ENCODE measurements around the gene OR10AD1. TPM values are rescaled to one million over a fixed set of nuclear protein-coding genes. Genes with fewer than 3 reads are reported as not detected.

The OR10AD1 gene
- total and polyA plus RNA-seq, 9 donors: not detected

GRCh38 chr12:48165089-48165981 lies 37.8 kb downstream of the OR10AD1 start:
- 11 to 13% (median 13%) methylated on average over 2 of the region's 2 CpGs for WGBS, 3 donors
- Histone ChIP-seq H3K4me1 (ENCODE audit: insufficient read depth) (no peaks in the 10 kb centered on the region), H3K36me3 (no peaks in the 10 kb centered on the region), H3K27me3 (no peaks in the 10 kb centered on the region), H3K27ac (no peak overlapping the region), H3K9me3 (no peaks in the 10 kb centered on the region), H3K4me3 (no peak overlapping the region)
- peak; percentile 64 to 84 (median 74) for TF ChIP-seq CTCF (IDR thresholded peaks at IDR 0.05)
- no peak for TF ChIP-seq POLR2A (IDR thresholded peaks at IDR 0.05)
- intact Hi-C loops (cut with DNase I): loop anchor here in 3 of 4 donors (10.0 kb wide), 1 partner anchor 81 kb away; no protein-coding TSS in a partner anchor
- no peak for DNase-seq

GRCh38 chr12:48164451-48164850 lies 38.6 kb downstream of the OR10AD1 start:
- H3K27ac ChIP-seq: no peak overlapping the region
- intact Hi-C loops (cut with DNase I): loop anchor here in 3 of 4 donors (10.0 kb wide), 1 partner anchor 80 kb away; no protein-coding TSS in a partner anchor
- no peaks in the 10 kb centered on the region for H3K27me3 ChIP-seq
- TF ChIP-seq EP300 (IDR thresholded peaks at IDR 0.05): no peak
- no peak for TF ChIP-seq CTCF (IDR thresholded peaks at IDR 0.05)
- no peak for TF ChIP-seq POLR2A (IDR thresholded peaks at IDR 0.05)
- no peaks in the 10 kb centered on the region for H3K4me1 ChIP-seq (ENCODE audit: insufficient read depth)
- no peaks in the 10 kb centered on the region for H3K9me3 ChIP-seq
- DNase-seq: no peak
- 71 to 77% (median 75%) methylated on average over 2 of the region's 2 CpGs for WGBS, 3 donors
- no peaks in the 10 kb centered on the region for H3K36me3 ChIP-seq
- no peak overlapping the region for H3K4me3 ChIP-seq

- no peak for DNase-seq
- WGBS, 3 donors: 63 to 69% (median 63%) methylated on average over 5 of the region's 5 CpGs
- H3K27ac ChIP-seq: no peak overlapping the region
- no peak overlapping the region for H3K4me3 ChIP-seq
- intact Hi-C loops (cut with DNase I): loop anchor here in 3 of 4 donors (10.0 kb wide), 1 partner anchor 78 kb away; no protein-coding TSS in a partner anchor
- no peaks in the 10 kb centered on the region for H3K36me3 ChIP-seq
- H3K4me1 ChIP-seq (ENCODE audit: insufficient read depth): no peaks in the 10 kb centered on the region
- H3K27me3 ChIP-seq: no peaks in the 10 kb centered on the region
- no peak for TF ChIP-seq CTCF (IDR thresholded peaks at IDR 0.05)
- TF ChIP-seq POLR2A (IDR thresholded peaks at IDR 0.05): no peak
- TF ChIP-seq EP300 (IDR thresholded peaks at IDR 0.05): no peak
- no peaks in the 10 kb centered on the region for H3K9me3 ChIP-seq
These were observed 39.8 kb downstream of the OR10AD1 start for GRCh38 chr12:48163150-48163747.

- H3K9me3 ChIP-seq: no peaks in the 10 kb centered on the region
- DNase-seq: no peak
- no peak overlapping the region for H3K27ac ChIP-seq
- H3K4me1 ChIP-seq (ENCODE audit: insufficient read depth): peaks cover 3% of the 10 kb centered on the region
- intact Hi-C loops (cut with DNase I): loop anchor here in 3 of 4 donors (10.0 kb wide), 1 partner anchor 76 kb away; no protein-coding TSS in a partner anchor
- no peaks in the 10 kb centered on the region for H3K36me3 ChIP-seq
- no peak overlapping the region for H3K4me3 ChIP-seq
- TF ChIP-seq CTCF (IDR thresholded peaks at IDR 0.05) (no peak), POLR2A (IDR thresholded peaks at IDR 0.05) (no peak), EP300 (IDR thresholded peaks at IDR 0.05) (no peak)
- no peaks in the 10 kb centered on the region for H3K27me3 ChIP-seq
- WGBS, 3 donors: 89 to 95% (median 92%) methylated on average over 2 of the region's 2 CpGs
These were observed 42.3 kb downstream of the OR10AD1 start for GRCh38 chr12:48160807-48161206.
